GM04504 (cell line): ENCODE results near the gene DIP2C.

Source experiments
- DNase-seq: peaks from one replicate; pipeline ENCODE4 v3.0.0-alpha.2; 2012; ENCODE audit warnings: low read depth

DIP2C gene

GRCh38 chr10:571166-571565 is 118.3 kb downstream of the DIP2C start:
- no peak for DNase-seq

GRCh38 chr10:570628-571163 is 118.8 kb downstream of the DIP2C start:
- DNase-seq: no peak

GRCh38 chr10:569961-570627 is 119.4 kb downstream of the DIP2C start:
- no peak for DNase-seq

- DNase-seq: no peak
Observed at GRCh38 chr10:568848-569247, 120.6 kb downstream of the DIP2C start.

GRCh38 chr10:567869-568268 is 121.6 kb downstream of the DIP2C start:
- DNase-seq: no peak

GRCh38 chr10:566241-566885 is 123.1 kb downstream of the DIP2C start:
- DNase-seq: no peak

GRCh38 chr10:565676-566075 is 123.8 kb downstream of the DIP2C start:
- DNase-seq: no peak

- DNase-seq: no peak
Observed at GRCh38 chr10:565146-565545, 124.3 kb downstream of the DIP2C start.

- DNase-seq: no peak
Observed at GRCh38 chr10:563827-564226, 125.6 kb downstream of the DIP2C start.

GRCh38 chr10:562142-562541 is 127.3 kb downstream of the DIP2C start:
- DNase-seq: no peak

GRCh38 chr10:561721-562120 is 127.7 kb downstream of the DIP2C start:
- DNase-seq: no peak

GRCh38 chr10:560314-560992 is 129.0 kb downstream of the DIP2C start:
- no peak for DNase-seq

- no peak for DNase-seq
Observed at GRCh38 chr10:559767-560047, 129.8 kb downstream of the DIP2C start.

- DNase-seq: no peak
Observed at GRCh38 chr10:558891-559766, 130.3 kb downstream of the DIP2C start.

GRCh38 chr10:558364-558763 is 131.1 kb downstream of the DIP2C start:
- no peak for DNase-seq

GRCh38 chr10:557792-558328 is 131.6 kb downstream of the DIP2C start:
- DNase-seq: no peak

GRCh38 chr10:556971-557637 is 132.4 kb downstream of the DIP2C start:
- no peak for DNase-seq

GRCh38 chr10:555682-556350 is 133.7 kb downstream of the DIP2C start:
- DNase-seq: no peak

- DNase-seq: no peak
Observed at GRCh38 chr10:555281-555680, 134.2 kb downstream of the DIP2C start.

- no peak for DNase-seq
Observed at GRCh38 chr10:554182-554848, 135.2 kb downstream of the DIP2C start.
